HG02763 (cell line): Measurements from ENCODE around the gene PRDM16.

ENCODE experiments used
- ATAC-seq: cut with Tn5 transposase; IDR thresholded peaks from one replicate; pipeline ENCODE4 v1.9.1; 2021; ENCODE audit warnings: mild to moderate bottlenecking, moderate library complexity; ENCODE audit not compliant: unreplicated experiment

PRDM16 gene

GRCh38 chr1:3312898-3313575 is 244.0 kb downstream of the PRDM16 start:
- no peak for ATAC-seq

- ATAC-seq, result no peak
Observed at GRCh38 chr1:3313576-3313950, 244.6 kb downstream of the PRDM16 start.

- no peak for ATAC-seq
Observed at GRCh38 chr1:3314491-3315381, 245.7 kb downstream of the PRDM16 start.

- no peak for ATAC-seq
Observed at GRCh38 chr1:3315399-3316339, 246.7 kb downstream of the PRDM16 start.

- no peak for ATAC-seq
Observed at GRCh38 chr1:3316340-3316943, 247.4 kb downstream of the PRDM16 start.

GRCh38 chr1:3317456-3317855 is 248.5 kb downstream of the PRDM16 start:
- ATAC-seq, result no peak

GRCh38 chr1:3318329-3318728 is 249.3 kb downstream of the PRDM16 start:
- no peak for ATAC-seq

GRCh38 chr1:3319874-3320245 is 250.9 kb downstream of the PRDM16 start:
- ATAC-seq, result no peak

- no peak for ATAC-seq
Observed at GRCh38 chr1:3320246-3321152, 251.5 kb downstream of the PRDM16 start.

GRCh38 chr1:3321559-3322449 is 252.8 kb downstream of the PRDM16 start:
- no peak for ATAC-seq

- ATAC-seq, result no peak
Observed at GRCh38 chr1:3322450-3323020, 253.5 kb downstream of the PRDM16 start.

GRCh38 chr1:3323021-3323795 is 254.2 kb downstream of the PRDM16 start:
- ATAC-seq, result no peak

- ATAC-seq, result no peak
Observed at GRCh38 chr1:3323796-3324703, 255.0 kb downstream of the PRDM16 start.

- ATAC-seq, result no peak
Observed at GRCh38 chr1:3324704-3325535, 255.9 kb downstream of the PRDM16 start.

- no peak for ATAC-seq
Observed at GRCh38 chr1:3326516-3327388, 257.7 kb downstream of the PRDM16 start.
